ENCODE results near the gene TSPEAR.

GRCh38 chr21:44551340-44551961 is 159.9 kb downstream of the TSPEAR start, which contains the start of gene KRTAP10-2:
- TF ChIP-seq, protein P1, sequence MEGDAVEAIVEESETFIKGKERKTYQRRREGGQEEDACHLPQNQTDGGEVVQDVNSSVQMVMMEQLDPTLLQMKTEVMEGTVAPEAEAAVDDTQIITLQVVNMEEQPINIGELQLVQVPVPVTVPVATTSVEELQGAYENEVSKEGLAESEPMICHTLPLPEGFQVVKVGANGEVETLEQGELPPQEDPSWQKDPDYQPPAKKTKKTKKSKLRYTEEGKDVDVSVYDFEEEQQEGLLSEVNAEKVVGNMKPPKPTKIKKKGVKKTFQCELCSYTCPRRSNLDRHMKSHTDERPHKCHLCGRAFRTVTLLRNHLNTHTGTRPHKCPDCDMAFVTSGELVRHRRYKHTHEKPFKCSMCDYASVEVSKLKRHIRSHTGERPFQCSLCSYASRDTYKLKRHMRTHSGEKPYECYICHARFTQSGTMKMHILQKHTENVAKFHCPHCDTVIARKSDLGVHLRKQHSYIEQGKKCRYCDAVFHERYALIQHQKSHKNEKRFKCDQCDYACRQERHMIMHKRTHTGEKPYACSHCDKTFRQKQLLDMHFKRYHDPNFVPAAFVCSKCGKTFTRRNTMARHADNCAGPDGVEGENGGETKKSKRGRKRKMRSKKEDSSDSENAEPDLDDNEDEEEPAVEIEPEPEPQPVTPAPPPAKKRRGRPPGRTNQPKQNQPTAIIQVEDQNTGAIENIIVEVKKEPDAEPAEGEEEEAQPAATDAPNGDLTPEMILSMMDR (IDR thresholded peaks at IDR 0.05) = no peak
- TF ChIP-seq POLR2A (IDR thresholded peaks at IDR 0.05) (no peak), POLR2AphosphoS5 (IDR thresholded peaks at IDR 0.05) (no peak)

All from prostate gland (tissue), 2 donors.